CD4-positive, alpha-beta T cell (primary cell): ENCODE data around the gene VPS9D1. TPM values are rescaled to one million over a fixed set of nuclear protein-coding genes. Genes with fewer than 3 reads are reported as not detected.

Experiments
- ATAC-seq: fragments of 200-7000 bp; cut with Tn5 transposase; one replicate; pipeline ENCODE4 v1.10.0; 2022; ENCODE audit warnings: mild to moderate bottlenecking; ENCODE audit not compliant: poor library complexity
- CTCF ChIA-PET: fragments of 350-600 bp; sonication (Branson Sonifier 250); formaldehyde crosslinking; loops from one replicate; lab custom pipeline; 2021; ENCODE audit warnings: antibody characterized with exemption, inconsistent platforms; lab: Charles Lee
- POLR2A ChIA-PET: fragments of 350-600 bp; sonication (Branson Sonifier 250); formaldehyde crosslinking; loops from one replicate; lab custom pipeline; 2021; ENCODE audit warnings: antibody characterized with exemption, inconsistent platforms; lab: Charles Lee
- DNase-seq, 14 experiments: peaks; one replicate each; pipeline ENCODE4 v3.0.0-alpha.2; 2013 to 2020; ENCODE audit warnings: mixed read lengths in 2 of 14
- H3K27ac ChIP-seq, 2 donors: one replicate each; pipeline versions ENCODE4 v1.5.1 to v1.7.0; 2013; ENCODE audit warnings: low read length in 2 of 2, low read depth in 1 of 2, mild to moderate bottlenecking in 1 of 2
- H3K27me3 ChIP-seq, 2 experiments: 1 replicate in 1 of 2; 2 replicates in 1 of 2; pipeline versions ENCODE4 v1.6.1 to v1.7.0; 2013; ENCODE audit warnings: low read length in 2 of 2, control low read depth in 1 of 2, mild to moderate bottlenecking in 1 of 2, moderate library complexity in 1 of 2; ENCODE audit not compliant: insufficient read depth in 2 of 2, control insufficient read depth in 1 of 2
- H3K36me3 ChIP-seq: one replicate; pipeline ENCODE4 v1.6.1; 2013; ENCODE audit warnings: low read length, control low read depth; ENCODE audit not compliant: insufficient read depth
- H3K4me1 ChIP-seq: one replicate; pipeline ENCODE4 v1.6.1; 2013; ENCODE audit warnings: low read length, control low read depth; ENCODE audit not compliant: insufficient read depth
- H3K4me3 ChIP-seq: one replicate; pipeline ENCODE4 v1.5.1; 2013; ENCODE audit warnings: mild to moderate bottlenecking, low read length, moderate library complexity
- H3K9me3 ChIP-seq, 2 experiments: 1 replicate in 1 of 2; 2 replicates in 1 of 2; pipeline versions ENCODE4 v1.6.1 to v1.7.0; 2013; ENCODE audit warnings: low read length in 2 of 2, mild to moderate bottlenecking in 2 of 2, control low read depth in 1 of 2, moderate library complexity in 1 of 2; ENCODE audit not compliant: control insufficient read depth in 1 of 2, insufficient read depth in 1 of 2
- H3K27ac Mint-ChIP-seq: one replicate; pipeline ENCODE4 v1.8.0; 2020; ENCODE audit warnings: mixed read lengths
- H3K27me3 Mint-ChIP-seq: one replicate; pipeline ENCODE4 v1.8.0; 2021; ENCODE audit warnings: mixed read lengths
- H3K36me3 Mint-ChIP-seq: one replicate; pipeline ENCODE4 v1.8.0; 2021; ENCODE audit warnings: low read depth, mixed read lengths
- H3K4me1 Mint-ChIP-seq: one replicate; pipeline ENCODE4 v1.8.0; 2021; ENCODE audit warnings: low read depth, mixed read lengths
- H3K4me3 Mint-ChIP-seq: one replicate; pipeline ENCODE4 v1.8.0; 2020; ENCODE audit warnings: mild to moderate bottlenecking, mixed read lengths
- H3K9me3 Mint-ChIP-seq: one replicate; pipeline ENCODE4 v1.8.0; 2020; ENCODE audit warnings: mixed read lengths
- intact Hi-C, 2 experiments: fragments of 100-400 bp; cut with DNase I in 1 of 2; cut with micrococcal nuclease in 1 of 2; formaldehyde crosslinking; loops; one replicate each; pipeline versions ENCODE4 v1.15.1 to v1.9.0; 2023 to 2025; cut with DNase I, micrococcal nuclease
- total RNA-seq, 174 experiments: library from RNA in 2 of 174; stranded (reverse) in 2 of 174; gene quantifications; one replicate each; pipeline ENCODE4 v1.2.3 and lab custom pipeline; 2021 to 2026
- TF ChIP-seq, protein P1 (sequence below): fragments of 200-600 bp; IDR thresholded peaks from one replicate; pipeline ENCODE4 v1.8.0; 2022; ENCODE audit warnings: antibody characterized with exemption, mild to moderate bottlenecking

The VPS9D1 gene
- total RNA-seq, 2 experiments from 2014 or later, result 18.5 to 21.8 TPM

- Histone ChIP-seq H3K4me3 (peak within 1 kb of the TSS; percentile 87), H3K36me3 (peaks cover 10% of the 10 kb centered on the region), H3K27me3 (no peaks in the 10 kb centered on the region), H3K27ac (peak within 1 kb of the TSS; percentile 73 to 79), H3K4me1 (peaks cover 20% of the 10 kb centered on the region), H3K9me3 (no peaks in the 10 kb centered on the region)
- peak; percentile 91 for ATAC-seq
- intact Hi-C loops, result loop anchor here in 1 of 2 experiments (1.0 kb wide), 2 partner anchors 14 to 29 kb away; partner anchors contain the start of genes CHMP1A and SPATA33
- peak; percentile 72 to 92 (median 86) for DNase-seq
- Mint-ChIP-seq H3K4me3 (peak within 1 kb of the TSS; percentile 94), H3K27me3 (no peaks in the 10 kb centered on the region), H3K4me1 (peaks cover 5% of the 10 kb centered on the region), H3K9me3 (no peaks in the 10 kb centered on the region), H3K36me3 (peaks cover 20% of the 10 kb centered on the region), H3K27ac (peak within 1 kb of the TSS; percentile 78)
- POLR2A ChIA-PET, result interaction anchor here (0.7 to 1.5 kb wide), 8 partner anchors 9 to 1047 kb away, joined by 3 to 20 read pairs (median 4); partner anchors contain the start of genes SPATA2L and TCF25
- CTCF ChIA-PET, result interaction anchor here (1.5 kb wide), 1 partner anchor 14 kb away, joined by 20 read pairs; the partner anchor contains the start of gene SPATA2L
- TF ChIP-seq, protein P1, sequence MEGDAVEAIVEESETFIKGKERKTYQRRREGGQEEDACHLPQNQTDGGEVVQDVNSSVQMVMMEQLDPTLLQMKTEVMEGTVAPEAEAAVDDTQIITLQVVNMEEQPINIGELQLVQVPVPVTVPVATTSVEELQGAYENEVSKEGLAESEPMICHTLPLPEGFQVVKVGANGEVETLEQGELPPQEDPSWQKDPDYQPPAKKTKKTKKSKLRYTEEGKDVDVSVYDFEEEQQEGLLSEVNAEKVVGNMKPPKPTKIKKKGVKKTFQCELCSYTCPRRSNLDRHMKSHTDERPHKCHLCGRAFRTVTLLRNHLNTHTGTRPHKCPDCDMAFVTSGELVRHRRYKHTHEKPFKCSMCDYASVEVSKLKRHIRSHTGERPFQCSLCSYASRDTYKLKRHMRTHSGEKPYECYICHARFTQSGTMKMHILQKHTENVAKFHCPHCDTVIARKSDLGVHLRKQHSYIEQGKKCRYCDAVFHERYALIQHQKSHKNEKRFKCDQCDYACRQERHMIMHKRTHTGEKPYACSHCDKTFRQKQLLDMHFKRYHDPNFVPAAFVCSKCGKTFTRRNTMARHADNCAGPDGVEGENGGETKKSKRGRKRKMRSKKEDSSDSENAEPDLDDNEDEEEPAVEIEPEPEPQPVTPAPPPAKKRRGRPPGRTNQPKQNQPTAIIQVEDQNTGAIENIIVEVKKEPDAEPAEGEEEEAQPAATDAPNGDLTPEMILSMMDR, result no peak
These were observed 34.1 kb downstream of the VPS9D1 start, which contains the start of gene CDK10 for GRCh38 chr16:89686520-89687091. TSS of gene CDK10 (plus strand) at chr16:89686689. CDS start at chr16:89686711, 22 bp downstream.

GRCh38 chr16:89685916-89686315 is 34.8 kb downstream of the VPS9D1 start:
- H3K27ac Mint-ChIP-seq, result no peak overlapping the region
- H3K9me3 Mint-ChIP-seq, result no peaks in the 10 kb centered on the region
- H3K4me3 ChIP-seq, result no peak overlapping the region
- H3K36me3 ChIP-seq, result peaks cover 6% of the 10 kb centered on the region
- peaks cover 20% of the 10 kb centered on the region for H3K4me1 ChIP-seq
- ChIA-PET CTCF (interaction anchor here (1.5 kb wide), 1 partner anchor 14 kb away, joined by 20 read pairs; the partner anchor contains the start of gene SPATA2L), POLR2A (interaction anchor here (0.7 to 1.5 kb wide), 8 partner anchors 10 to 1046 kb away, joined by 3 to 20 read pairs (median 4); partner anchors contain the start of genes SPATA2L and TCF25)
- H3K9me3 ChIP-seq, result no peaks in the 10 kb centered on the region
- peaks cover 5% of the 10 kb centered on the region for H3K4me1 Mint-ChIP-seq
- peak overlapping the region; percentile 56 for H3K4me3 Mint-ChIP-seq
- no peaks in the 10 kb centered on the region for H3K27me3 Mint-ChIP-seq
- H3K27me3 ChIP-seq, result no peaks in the 10 kb centered on the region
- DNase-seq (peak in 1 of 14 experiments; percentile 37), ATAC-seq (no peak)
- intact Hi-C loops, result loop anchor here in 1 of 2 experiments (1.0 kb wide), 2 partner anchors 14 to 29 kb away; partner anchors contain the start of genes CHMP1A and SPATA33
- H3K27ac ChIP-seq, result no peak overlapping the region
- peaks cover 16% of the 10 kb centered on the region for H3K36me3 Mint-ChIP-seq
- TF ChIP-seq, protein P1, result no peak

DNA sequence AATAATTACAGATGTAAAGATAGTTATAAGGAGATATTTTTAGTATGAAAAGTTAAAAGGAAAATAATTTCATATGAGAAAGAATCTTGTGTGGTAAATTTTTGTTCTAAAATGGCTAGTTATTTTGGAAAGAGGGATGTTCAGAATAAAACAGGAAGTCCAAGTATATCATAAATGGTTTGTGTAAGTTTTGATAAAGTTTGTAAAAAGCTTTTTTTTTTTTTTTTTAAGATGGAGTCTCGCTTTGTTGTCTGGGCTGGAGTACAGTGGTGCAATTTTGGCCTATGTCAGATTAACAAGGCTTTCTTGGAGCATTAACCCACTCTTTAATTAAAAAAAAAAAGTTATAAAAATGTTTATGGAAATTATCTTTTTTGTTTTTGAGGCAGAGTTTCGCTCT is 42.4 kb downstream of the VPS9D1 start:
- no peak overlapping the region for H3K4me3 Mint-ChIP-seq
- no peaks in the 10 kb centered on the region for H3K36me3 Mint-ChIP-seq
- H3K4me1 Mint-ChIP-seq, result no peaks in the 10 kb centered on the region
- no peak overlapping the region for H3K27ac ChIP-seq
- no peaks in the 10 kb centered on the region for H3K27me3 Mint-ChIP-seq
- POLR2A ChIA-PET, result no interaction called here
- TF ChIP-seq, protein P1, result no peak
- H3K4me3 ChIP-seq, result no peak overlapping the region
- intact Hi-C loops, result no loop called here
- CTCF ChIA-PET, result no interaction called here
- no peaks in the 10 kb centered on the region for H3K36me3 ChIP-seq
- H3K27ac Mint-ChIP-seq, result no peak overlapping the region
- no peaks in the 10 kb centered on the region for H3K4me1 ChIP-seq
- H3K9me3 Mint-ChIP-seq, result no peaks in the 10 kb centered on the region
- ATAC-seq (no peak), DNase-seq (no peak)
- H3K9me3 ChIP-seq, result peaks cover 0 to 16% of the 10 kb centered on the region in 2 experiments
- H3K27me3 ChIP-seq, result no peaks in the 10 kb centered on the region
